HEK293 (cell line): ENCODE data around the gene TNFRSF18.

Experiments used
- CTCF ChIA-PET: fragments of 350-600 bp; formaldehyde crosslinking; extraction: SDS; loops from one replicate; lab custom pipeline; 2021; ENCODE audit warnings: antibody characterized with exemption; lab: Yijun Ruan, JAX
- POLR2A ChIA-PET: fragments of 300-600 bp; formaldehyde crosslinking; extraction: SDS; loops from one replicate; lab custom pipeline; 2020; ENCODE audit warnings: antibody characterized with exemption, inconsistent platforms; lab: Yijun Ruan, JAX
- H3K27ac ChIP-seq: fragments of 200-500 bp; sonication (Bioruptor generic); 2 replicates; pipeline ENCODE4 v1.5.1; 2014; ENCODE audit warnings: low read depth, low read length, control low read depth, inconsistent platforms; ENCODE audit errors: extremely low read depth
- H3K36me3 ChIP-seq, 2 experiments: fragments of 200-500 bp in 1 of 2; sonication (Bioruptor generic) in 1 of 2; 1 replicate in 1 of 2; 2 replicates in 1 of 2; pipeline ENCODE4 v1.5.1; 2014 to 2017; ENCODE audit warnings: inconsistent platforms in 2 of 2, low read length in 2 of 2; ENCODE audit not compliant: control insufficient read depth in 2 of 2, insufficient read depth in 1 of 2
- H3K4me1 ChIP-seq: fragments of 200-500 bp; sonication (Bioruptor generic); 2 replicates; pipeline ENCODE4 v1.5.1; 2014; ENCODE audit warnings: mild to moderate bottlenecking, low read length, inconsistent platforms; ENCODE audit not compliant: control insufficient read depth, insufficient read depth
- H3K4me3 ChIP-seq: 2 replicates; pipeline ENCODE4 v1.5.1; 2011; ENCODE audit warnings: low read depth, mild to moderate bottlenecking, control low read depth, low read length, moderate library complexity
- H3K9me3 ChIP-seq: fragments of 200-500 bp; sonication (Bioruptor generic); 2 replicates; pipeline ENCODE4 v1.5.1; 2014; ENCODE audit warnings: low read depth, low read length, inconsistent platforms; ENCODE audit not compliant: control insufficient read depth, insufficient read depth
- EGR2 ChIP-seq: fragments of 450-650 bp; formaldehyde crosslinking; IDR thresholded peaks from 2 replicates; pipeline ENCODE4 v1.5.1; 2016; ENCODE audit warnings: low read depth, missing biosample characterization, missing genetic modification characterization
- ELK4 ChIP-seq: IDR thresholded peaks from 2 replicates; pipeline ENCODE4 v1.6.1; 2011; ENCODE audit warnings: mild to moderate bottlenecking, low read depth, low read length, borderline replicate concordance
- GLI2 ChIP-seq: fragments of 450-650 bp; formaldehyde crosslinking; IDR thresholded peaks from 2 replicates; pipeline ENCODE4; 2017; ENCODE audit warnings: missing biosample characterization, missing genetic modification characterization, low read depth, borderline replicate concordance
- KLF1 ChIP-seq: fragments of 450-650 bp; formaldehyde crosslinking; IDR thresholded peaks from 2 replicates; pipeline ENCODE4 v1.5.1; 2016; ENCODE audit warnings: missing biosample characterization, missing genetic modification characterization
- KLF16 ChIP-seq: fragments of 450-650 bp; formaldehyde crosslinking; IDR thresholded peaks from 2 replicates; pipeline ENCODE4 v1.5.1; 2017; ENCODE audit warnings: missing biosample characterization, missing genetic modification characterization
- PRDM1 ChIP-seq: fragments of 450-650 bp; formaldehyde crosslinking; IDR thresholded peaks from 2 replicates; pipeline ENCODE4; 2016; ENCODE audit warnings: missing biosample characterization, missing genetic modification characterization
- ZBTB6 ChIP-seq: fragments of 450-650 bp; formaldehyde crosslinking; IDR thresholded peaks from 2 replicates; pipeline ENCODE4 v1.5.1; 2017; ENCODE audit warnings: missing biosample characterization, missing genetic modification characterization
- ZBTB7A ChIP-seq: fragments of 450-650 bp; formaldehyde crosslinking; IDR thresholded peaks from 2 replicates; pipeline ENCODE4 v1.5.1; 2016; ENCODE audit warnings: low read depth, missing biosample characterization, missing genetic modification characterization
- ZFP41 ChIP-seq: fragments of 450-650 bp; formaldehyde crosslinking; IDR thresholded peaks from 2 replicates; pipeline ENCODE4 v1.5.1; 2016; ENCODE audit warnings: missing biosample characterization, missing genetic modification characterization, borderline replicate concordance
- ZNF239 ChIP-seq: fragments of 450-650 bp; formaldehyde crosslinking; IDR thresholded peaks from 2 replicates; pipeline ENCODE4 v1.5.1; 2016; ENCODE audit warnings: missing biosample characterization, missing genetic modification characterization
- ZNF26 ChIP-seq: fragments of 450-650 bp; formaldehyde crosslinking; IDR thresholded peaks from 2 replicates; pipeline ENCODE4 v1.5.1; 2016; ENCODE audit warnings: missing biosample characterization, missing genetic modification characterization
- ZNF302 ChIP-seq: fragments of 450-650 bp; formaldehyde crosslinking; IDR thresholded peaks from 2 replicates; pipeline ENCODE4 v1.5.1; 2016; ENCODE audit warnings: missing biosample characterization, missing genetic modification characterization, low read depth
- ZNF335 ChIP-seq: fragments of 450-650 bp; formaldehyde crosslinking; conservative IDR thresholded peaks from 2 replicates; pipeline ENCODE4 v1.5.1; 2016; ENCODE audit warnings: missing biosample characterization, missing genetic modification characterization
- ZNF426 ChIP-seq: fragments of 450-650 bp; formaldehyde crosslinking; IDR thresholded peaks from 2 replicates; pipeline ENCODE4 v1.5.1; 2017; ENCODE audit warnings: missing biosample characterization, missing genetic modification characterization, mild to moderate bottlenecking, inconsistent platforms, moderate library complexity
- ZNF549 ChIP-seq: fragments of 450-650 bp; IDR thresholded peaks from 2 replicates; pipeline ENCODE4 v1.5.1; 2018; ENCODE audit warnings: missing biosample characterization, missing genetic modification characterization, mild to moderate bottlenecking, inconsistent platforms, moderate library complexity
- ZNF654 ChIP-seq: fragments of 450-650 bp; formaldehyde crosslinking; IDR thresholded peaks from 2 replicates; pipeline ENCODE4 v1.5.1; 2016; ENCODE audit warnings: low read depth, missing biosample characterization, missing genetic modification characterization
- ZSCAN23 ChIP-seq: fragments of 450-650 bp; formaldehyde crosslinking; IDR thresholded peaks from 2 replicates; pipeline ENCODE4 v1.5.1; 2016; ENCODE audit warnings: missing biosample characterization, missing genetic modification characterization

The TNFRSF18 gene

GRCh38 chr1:1156140-1157032 lies 50.0 kb downstream of the TNFRSF18 start:
- Histone ChIP-seq H3K4me1 (peaks cover 6% of the 10 kb centered on the region; the same call in 1 of the 2 replicates), H3K27ac (no peak overlapping the region), H3K4me3 (no peak overlapping the region), H3K9me3 (no peaks in the 10 kb centered on the region), H3K36me3 (no peaks in the 10 kb centered on the region)
- POLR2A ChIA-PET = interaction anchor here (0.5 to 0.8 kb wide), 2 partner anchors 84 to 107 kb away, joined by 3 read pairs; no protein-coding TSS in a partner anchor
- CTCF ChIA-PET = no interaction called here
- 0 out of 2 replicates have a peak, but pooled peaks have one; percentile 7 for TF ChIP-seq EGR2 (tag by site-specific recombination)
- TF ChIP-seq ZNF549 = no peak
- TF ChIP-seq ZNF426 (tag by site-specific recombination) = no peak
- TF ChIP-seq ZFP41 (tag by site-specific recombination) = no peak

GRCh38 chr1:1155258-1155657 lies 51.1 kb downstream of the TNFRSF18 start:
- Histone ChIP-seq H3K4me3 (no peak overlapping the region), H3K4me1 (peaks cover 6% of the 10 kb centered on the region; the same call in 1 of the 2 replicates), H3K36me3 (no peaks in the 10 kb centered on the region), H3K9me3 (no peaks in the 10 kb centered on the region), H3K27ac (no peak overlapping the region)
- POLR2A ChIA-PET = no interaction called here
- CTCF ChIA-PET = no interaction called here
- peak; percentile 94 for TF ChIP-seq ZNF26 (tag by site-specific recombination)
- TF ChIP-seq ELK4 = no peak

GRCh38 chr1:1153874-1154273 lies 52.5 kb downstream of the TNFRSF18 start:
- Histone ChIP-seq H3K4me3 (no peak overlapping the region), H3K9me3 (no peaks in the 10 kb centered on the region), H3K27ac (no peak overlapping the region), H3K36me3 (no peaks in the 10 kb centered on the region), H3K4me1 (peaks cover 6% of the 10 kb centered on the region; the same call in 1 of the 2 replicates)
- ChIA-PET POLR2A (no interaction called here), CTCF (no interaction called here)
- TF ChIP-seq KLF16 (tag by site-specific recombination) (no peak), ZNF654 (tag by site-specific recombination) (no peak), ZNF302 (tag by site-specific recombination) (no peak), ZNF335 (no peak), GLI2 (tag by site-specific recombination) (no peak), ZBTB6 (tag by site-specific recombination) (no peak), ZBTB7A (no peak), ZSCAN23 (tag by site-specific recombination) (no peak), ZNF239 (no peak), PRDM1 (tag by site-specific recombination) (no peak), KLF1 (tag by site-specific recombination) (no peak)
